ENCODE results near the gene DTD1.

DNA sequence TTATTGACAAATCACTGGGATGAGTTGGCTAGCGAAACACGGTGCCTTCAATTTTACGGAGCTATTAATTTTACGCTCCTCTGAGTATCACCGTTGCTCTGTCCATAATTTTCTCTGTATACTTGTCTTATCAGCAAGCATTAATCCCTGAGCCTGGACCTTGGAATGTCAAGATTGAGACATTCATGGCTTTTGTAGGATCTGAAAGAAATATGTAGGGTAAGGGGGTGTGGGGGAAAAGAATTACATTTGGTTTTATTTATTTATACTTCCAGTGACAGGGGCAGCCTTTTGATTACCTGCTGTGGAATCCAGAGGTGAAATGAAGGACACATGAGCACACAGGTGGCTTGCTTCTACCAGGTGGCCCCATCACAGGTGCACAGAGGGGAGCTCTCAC is 46.6 kb downstream of the DTD1 start:
- TF ChIP-seq, protein P1, sequence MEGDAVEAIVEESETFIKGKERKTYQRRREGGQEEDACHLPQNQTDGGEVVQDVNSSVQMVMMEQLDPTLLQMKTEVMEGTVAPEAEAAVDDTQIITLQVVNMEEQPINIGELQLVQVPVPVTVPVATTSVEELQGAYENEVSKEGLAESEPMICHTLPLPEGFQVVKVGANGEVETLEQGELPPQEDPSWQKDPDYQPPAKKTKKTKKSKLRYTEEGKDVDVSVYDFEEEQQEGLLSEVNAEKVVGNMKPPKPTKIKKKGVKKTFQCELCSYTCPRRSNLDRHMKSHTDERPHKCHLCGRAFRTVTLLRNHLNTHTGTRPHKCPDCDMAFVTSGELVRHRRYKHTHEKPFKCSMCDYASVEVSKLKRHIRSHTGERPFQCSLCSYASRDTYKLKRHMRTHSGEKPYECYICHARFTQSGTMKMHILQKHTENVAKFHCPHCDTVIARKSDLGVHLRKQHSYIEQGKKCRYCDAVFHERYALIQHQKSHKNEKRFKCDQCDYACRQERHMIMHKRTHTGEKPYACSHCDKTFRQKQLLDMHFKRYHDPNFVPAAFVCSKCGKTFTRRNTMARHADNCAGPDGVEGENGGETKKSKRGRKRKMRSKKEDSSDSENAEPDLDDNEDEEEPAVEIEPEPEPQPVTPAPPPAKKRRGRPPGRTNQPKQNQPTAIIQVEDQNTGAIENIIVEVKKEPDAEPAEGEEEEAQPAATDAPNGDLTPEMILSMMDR (IDR thresholded peaks at IDR 0.05), result no peak
- TF ChIP-seq POLR2A (IDR thresholded peaks at IDR 0.05), result no peak
